CD1c-positive myeloid dendritic cell (primary cell): ENCODE results near the gene CTDNEP1.

Experiments used
- DNase-seq: peaks from one replicate; pipeline ENCODE4 v3.0.0-alpha.2; 2016; ENCODE audit errors: extremely low spot score

CTDNEP1 gene

DNA sequence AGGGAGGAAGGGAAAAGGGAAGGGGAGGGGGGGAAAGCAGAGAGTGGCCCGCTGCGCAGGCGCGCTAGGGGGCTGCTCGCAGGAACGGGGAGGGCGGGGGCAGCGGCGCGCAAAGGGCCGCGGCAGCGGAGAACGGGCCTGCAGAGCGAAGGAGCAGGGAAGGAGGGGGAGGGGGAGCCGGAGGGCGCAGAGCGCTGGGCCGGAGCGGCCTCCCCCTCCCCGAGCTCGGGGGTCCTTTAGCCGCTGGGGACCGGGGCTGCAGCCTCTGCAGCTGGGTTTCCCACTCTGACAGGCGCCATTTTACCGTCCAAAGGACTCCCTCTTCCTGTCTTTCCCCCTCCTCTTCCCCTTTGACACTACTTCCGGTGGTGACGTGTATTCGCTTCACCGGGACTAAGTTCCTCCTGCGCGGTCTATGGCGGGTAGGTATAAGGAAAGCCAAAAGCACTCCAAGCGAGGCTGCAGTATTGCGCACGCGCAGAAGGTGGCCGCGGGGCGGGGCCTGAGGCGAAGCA, at the start of gene CTDNEP1:
Gene CTDNEP1, minus strand, starts transcription at position 74 of the 515 bp plus-strand sequence. CDS start 438 bp downstream, outside the sequence.
- peak; percentile 100 for DNase-seq

- DNase-seq: peak; percentile 90
Observed at GRCh38 chr17:7296189-7296861, 44.8 kb upstream of the CTDNEP1 start.

- no peak for DNase-seq
Observed at GRCh38 chr17:7295230-7296180, 44.0 kb upstream of the CTDNEP1 start.

- peak; percentile 45 for DNase-seq
Observed at GRCh38 chr17:7294614-7295153, 43.1 kb upstream of the CTDNEP1 start, which contains the start of gene YBX2. Gene YBX2, minus strand, starts transcription at chr17:7294639. Its CDS starts 139 bp downstream, at chr17:7294500.

DNA sequence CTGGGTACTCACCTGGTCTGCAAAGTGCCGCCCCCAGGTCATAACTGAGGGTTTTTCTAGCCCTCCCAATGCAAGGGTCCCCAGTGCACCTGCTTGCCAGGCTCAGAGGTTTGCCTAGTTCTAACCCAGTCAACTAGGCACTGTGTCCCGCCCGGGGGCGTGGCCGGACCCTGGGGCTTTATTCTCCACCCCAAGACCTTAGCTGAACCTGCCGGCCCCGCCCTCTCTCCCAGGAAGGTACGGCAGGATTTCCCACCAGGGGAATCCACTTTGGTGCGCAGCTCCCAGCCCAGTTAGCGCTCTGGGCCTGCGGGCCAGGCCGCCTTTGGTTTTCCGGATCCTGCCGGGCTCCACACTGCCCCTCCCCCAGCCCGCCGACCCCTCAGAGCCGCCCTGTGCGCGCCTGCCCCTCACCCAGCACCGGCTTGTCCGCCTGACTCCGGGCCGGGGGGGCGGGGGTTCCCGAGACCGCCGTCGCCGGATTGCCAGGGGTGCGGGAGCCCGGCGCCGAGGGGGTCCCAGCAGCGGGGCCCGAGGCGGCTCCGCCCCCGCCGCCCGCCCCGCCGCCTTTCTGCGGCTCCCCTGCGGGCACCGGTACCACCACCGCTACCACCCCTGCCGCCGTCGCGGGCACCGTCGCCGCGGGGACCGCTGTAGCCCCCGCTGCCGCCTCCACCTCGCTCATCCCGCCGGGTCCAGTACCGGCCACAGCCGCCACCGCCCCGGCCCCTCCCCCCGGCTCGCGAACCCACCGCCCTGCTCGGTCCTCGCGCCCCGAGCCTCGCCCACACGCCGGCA, 42.5 kb upstream of the CTDNEP1 start:
- DNase-seq: no peak

DNA sequence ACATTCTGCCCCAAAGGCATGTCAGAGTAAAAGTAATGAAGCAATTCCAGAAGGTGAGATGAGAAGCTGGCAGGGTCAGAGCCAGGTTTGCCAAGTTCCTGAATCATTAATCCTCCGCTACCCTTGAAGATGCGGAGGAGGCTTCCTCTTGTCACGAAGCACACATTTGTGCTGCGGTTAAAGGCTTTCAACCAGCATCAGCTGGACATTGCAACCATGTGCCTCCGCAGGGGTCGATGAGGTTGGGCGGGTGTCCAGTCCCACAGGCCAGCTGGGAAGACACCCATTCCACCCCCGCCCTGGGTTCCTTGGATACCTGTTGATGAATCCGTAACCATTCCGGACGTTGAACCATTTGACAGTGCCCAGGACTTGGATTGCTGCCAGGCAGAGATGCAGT, 41.6 kb upstream of the CTDNEP1 start:
- no peak for DNase-seq

DNA sequence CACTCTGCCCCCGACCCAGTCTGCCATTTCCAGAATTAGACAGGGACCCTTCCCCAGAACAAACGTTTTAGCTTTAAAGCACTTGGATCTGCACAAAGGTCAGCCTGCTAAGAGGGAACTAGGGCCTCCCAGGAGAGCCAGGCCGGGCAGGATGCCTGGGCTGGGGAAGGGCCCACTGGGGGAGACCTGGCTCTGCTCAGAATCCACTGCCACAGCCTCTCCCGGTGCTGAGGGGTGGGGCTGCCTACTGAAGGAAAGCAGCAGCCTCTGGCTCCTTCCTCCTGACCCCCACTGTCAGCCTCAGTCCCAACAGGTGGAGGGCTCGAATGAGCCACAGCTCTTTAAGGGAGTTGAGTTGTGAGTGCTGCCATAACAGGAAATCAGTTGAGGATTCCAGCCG, 41.2 kb upstream of the CTDNEP1 start:
- DNase-seq: no peak

DNA sequence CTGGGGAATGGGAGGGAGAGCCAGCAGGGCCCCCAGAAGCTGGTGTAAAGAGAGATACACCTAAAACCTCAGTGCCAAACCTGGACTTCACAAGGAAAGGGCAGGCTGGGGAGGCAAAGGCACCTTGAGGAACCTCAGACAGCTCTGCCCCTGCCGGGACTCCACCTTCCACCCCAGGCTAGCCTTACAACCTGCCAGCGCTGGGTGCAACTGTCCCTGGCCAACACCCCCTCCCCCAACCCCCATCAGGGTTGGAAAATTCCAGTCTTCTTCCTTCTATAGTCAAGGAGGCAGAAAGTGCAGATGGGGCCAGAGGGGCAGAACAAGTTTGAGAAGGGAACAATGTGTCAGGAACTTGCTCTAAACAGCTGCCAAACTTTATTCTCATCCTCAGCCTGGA, 40.7 kb upstream of the CTDNEP1 start:
- no peak for DNase-seq

- no peak for DNase-seq
Observed at GRCh38 chr17:7290685-7291084, 39.2 kb upstream of the CTDNEP1 start.

DNA sequence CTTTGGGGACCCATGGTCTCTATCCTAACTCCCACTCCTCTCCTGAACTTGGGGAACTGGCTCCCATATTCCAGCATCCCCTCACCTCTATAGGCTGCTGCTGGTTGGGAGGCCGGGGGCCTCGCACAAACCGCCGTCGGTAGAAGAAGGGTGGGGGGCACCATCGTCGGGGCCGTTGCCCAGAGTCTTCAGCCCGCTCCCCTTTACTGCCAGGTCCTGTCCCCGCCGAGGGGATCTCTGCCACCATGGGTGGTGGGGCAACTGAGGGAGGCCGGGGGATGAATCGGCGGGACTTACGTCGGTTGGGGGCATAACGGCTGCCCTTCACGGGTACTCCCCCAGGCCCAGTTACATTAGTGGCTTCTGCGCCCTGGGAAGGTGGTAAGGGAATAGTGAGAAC, 38.6 kb upstream of the CTDNEP1 start:
- no peak for DNase-seq

DNA sequence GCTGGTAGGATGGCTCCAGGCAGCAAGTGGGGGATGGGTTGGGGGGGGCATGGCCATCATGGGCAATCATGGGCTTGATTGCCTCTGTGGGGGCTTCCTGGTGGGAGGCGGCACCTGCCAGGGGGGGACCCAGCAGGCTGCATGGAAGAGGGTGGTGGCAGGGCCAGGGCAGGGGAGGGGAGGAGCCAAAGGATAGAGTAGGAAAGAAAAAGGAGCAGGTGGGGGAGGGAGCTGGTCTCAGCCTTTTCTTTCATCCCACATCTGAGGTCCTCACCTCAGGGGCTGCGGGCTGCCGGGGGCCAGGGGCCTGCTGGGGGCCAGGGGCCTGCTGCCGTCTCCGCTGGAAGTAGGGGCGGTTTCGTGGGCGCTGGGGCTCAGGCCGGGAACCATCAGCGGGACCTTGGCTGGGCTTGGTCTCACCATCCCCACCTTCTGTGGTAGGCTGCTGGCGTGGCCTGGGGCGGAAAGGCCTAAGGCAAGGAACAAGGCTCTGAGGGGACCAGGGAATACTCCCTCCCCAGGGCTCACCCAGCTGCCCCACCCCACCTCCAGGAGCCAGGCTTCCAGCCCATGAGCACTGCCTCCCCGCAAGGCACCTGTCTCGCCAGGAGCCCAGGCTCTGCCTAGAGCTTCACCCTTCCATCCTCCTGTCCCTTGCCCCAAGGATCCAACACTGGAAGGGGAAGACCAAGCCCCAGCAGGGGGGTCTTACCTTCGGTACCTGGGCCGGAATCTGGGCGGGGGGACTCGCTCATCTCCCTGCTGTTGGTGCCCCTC, 37.9 kb upstream of the CTDNEP1 start:
- DNase-seq: no peak

DNA sequence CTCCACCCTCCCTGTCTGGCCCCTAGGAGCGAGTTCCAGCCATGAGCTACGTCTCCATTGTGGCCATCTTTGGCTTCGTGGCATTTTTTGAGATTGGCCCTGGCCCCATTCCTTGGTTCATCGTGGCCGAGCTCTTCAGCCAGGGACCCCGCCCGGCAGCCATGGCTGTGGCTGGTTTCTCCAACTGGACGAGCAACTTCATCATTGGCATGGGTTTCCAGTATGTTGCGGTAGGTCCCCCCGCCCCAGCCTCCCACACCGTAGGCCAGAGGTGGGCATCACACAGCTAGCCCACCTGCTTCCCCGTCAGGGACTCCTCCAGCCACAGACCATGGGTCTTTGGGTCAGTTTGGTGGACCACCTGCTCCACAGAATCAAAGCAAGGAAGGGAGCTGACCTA, 34.1 kb upstream of the CTDNEP1 start:
- no peak for DNase-seq

- no peak for DNase-seq
Observed at GRCh38 chr17:7284911-7285310, 33.4 kb upstream of the CTDNEP1 start.

DNA sequence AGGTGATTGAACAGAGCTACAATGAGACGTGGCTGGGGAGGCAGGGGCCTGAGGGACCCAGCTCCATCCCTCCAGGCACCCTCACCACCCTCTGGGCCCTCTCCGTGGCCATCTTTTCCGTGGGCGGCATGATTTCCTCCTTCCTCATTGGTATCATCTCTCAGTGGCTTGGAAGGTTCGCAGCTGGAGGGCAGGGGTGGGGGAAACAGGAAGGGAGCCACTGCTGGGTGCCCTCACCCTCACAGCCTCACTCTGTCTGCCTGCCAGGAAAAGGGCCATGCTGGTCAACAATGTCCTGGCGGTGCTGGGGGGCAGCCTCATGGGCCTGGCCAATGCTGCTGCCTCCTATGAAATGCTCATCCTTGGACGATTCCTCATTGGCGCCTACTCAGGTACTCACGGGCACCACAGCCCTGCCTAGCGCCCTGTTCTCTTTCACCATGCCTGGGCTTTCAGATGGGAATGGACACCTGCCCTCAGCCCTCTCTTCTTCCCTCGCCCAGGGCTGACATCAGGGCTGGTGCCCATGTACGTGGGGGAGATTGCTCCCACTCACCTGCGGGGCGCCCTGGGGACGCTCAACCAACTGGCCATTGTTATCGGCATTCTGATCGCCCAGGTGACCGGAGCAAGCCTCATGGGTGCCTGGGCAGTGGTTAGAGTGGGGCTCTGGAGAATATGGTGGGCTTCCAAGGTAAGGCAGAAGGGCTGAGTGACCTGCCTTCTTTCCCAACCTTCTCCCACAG, 32.1 kb upstream of the CTDNEP1 start:
- DNase-seq: peak; percentile 63

DNA sequence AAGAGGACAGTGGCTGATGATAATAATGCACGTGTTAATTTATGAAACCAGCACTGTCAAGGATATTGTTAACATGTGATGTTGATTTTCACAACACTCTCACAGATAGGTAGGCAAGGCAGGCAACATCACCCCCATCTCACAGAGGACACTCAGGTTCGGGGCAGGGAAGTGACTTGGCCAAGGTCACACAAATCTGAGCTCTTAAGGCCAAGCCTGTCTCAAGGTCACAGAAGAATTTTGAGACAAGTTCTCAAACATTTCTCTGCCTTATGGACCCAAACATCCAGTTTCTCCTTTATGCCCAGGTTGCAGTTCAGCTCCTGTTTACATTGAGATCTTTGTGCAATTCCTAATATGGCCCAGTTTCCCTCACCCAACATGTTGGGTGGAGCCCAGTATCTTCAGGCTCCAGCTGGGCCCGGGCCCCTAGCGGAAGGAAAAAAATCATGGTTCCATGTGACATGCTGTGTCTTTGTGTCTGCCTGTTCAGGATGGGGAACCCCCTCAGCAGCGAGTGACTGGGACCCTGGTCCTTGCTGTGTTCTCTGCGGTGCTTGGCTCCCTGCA, 31.3 kb upstream of the CTDNEP1 start:
- DNase-seq: peak; percentile 17

- no peak for DNase-seq
Observed at GRCh38 chr17:7281953-7282751, 30.6 kb upstream of the CTDNEP1 start.

- peak; percentile 94 for DNase-seq
Observed at GRCh38 chr17:7281074-7281952, 29.8 kb upstream of the CTDNEP1 start, which contains the start of gene SLC2A4. Gene SLC2A4, plus strand, starts transcription at chr17:7281718. Its CDS starts 217 bp downstream, at chr17:7281935.
